GM18498 (cell line): ENCODE results near the gene OGT.

ENCODE experiments used
- ATAC-seq: cut with Tn5 transposase; IDR thresholded peaks from one replicate; pipeline ENCODE4 v1.9.1; 2021; ENCODE audit warnings: mild to moderate bottlenecking, moderate library complexity; ENCODE audit not compliant: unreplicated experiment

The OGT gene

GRCh38 chrX:71621603-71622002 lies 88.7 kb downstream of the OGT start:
- no peak for ATAC-seq

- no peak for ATAC-seq
Measured at GRCh38 chrX:71622032-71622575, 89.2 kb downstream of the OGT start.

DNA sequence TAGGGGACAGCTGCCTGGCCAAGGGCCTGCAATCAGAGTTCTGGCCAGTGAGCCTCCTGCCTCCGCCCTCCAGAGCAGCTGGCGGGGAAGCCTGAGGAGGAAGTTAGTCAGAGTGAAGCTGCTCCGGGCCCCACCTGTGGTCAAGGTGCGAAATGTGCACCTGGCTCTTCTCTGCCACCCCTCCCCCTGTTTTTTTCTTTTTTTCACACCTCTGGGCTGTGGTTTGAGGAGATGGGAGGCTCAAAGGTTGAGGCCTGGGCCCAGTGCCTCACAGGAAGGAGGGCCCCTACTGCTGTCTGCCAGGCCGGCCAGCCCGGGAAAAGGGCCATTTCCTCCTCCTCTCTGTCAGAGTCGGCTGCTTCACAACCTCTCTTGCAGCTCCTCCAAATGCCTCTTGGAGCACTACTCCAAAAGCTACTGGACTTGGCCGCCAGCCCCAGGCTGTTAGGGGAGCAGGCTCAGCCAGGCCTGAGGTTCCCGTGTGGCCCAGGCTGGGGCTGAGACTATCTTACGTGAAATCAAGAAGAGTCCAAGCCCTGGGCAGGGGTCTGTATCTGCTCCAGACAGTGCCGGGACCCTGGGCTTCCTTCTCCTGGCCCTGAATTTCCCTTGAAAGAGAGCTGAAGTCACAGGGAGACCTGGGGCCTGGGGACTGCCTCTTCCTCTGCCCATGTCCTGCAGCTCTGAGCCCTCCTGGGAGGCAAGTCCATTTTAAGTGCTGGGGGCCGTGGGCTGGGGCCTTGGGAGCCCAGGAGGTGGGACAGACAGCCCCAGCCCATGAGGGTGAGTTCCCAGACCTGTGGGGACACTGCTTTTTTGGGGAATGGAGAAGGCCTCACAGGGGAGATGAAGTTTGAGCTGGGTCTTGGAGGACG lies 89.9 kb downstream of the OGT start:
- ATAC-seq = peak; percentile 69

- ATAC-seq = no peak
Measured at GRCh38 chrX:71623714-71624113, 90.8 kb downstream of the OGT start.

GRCh38 chrX:71625471-71625870 lies 92.6 kb downstream of the OGT start:
- ATAC-seq = no peak
